ENCODE results near the gene PRR35.

The PRR35 gene

DNA sequence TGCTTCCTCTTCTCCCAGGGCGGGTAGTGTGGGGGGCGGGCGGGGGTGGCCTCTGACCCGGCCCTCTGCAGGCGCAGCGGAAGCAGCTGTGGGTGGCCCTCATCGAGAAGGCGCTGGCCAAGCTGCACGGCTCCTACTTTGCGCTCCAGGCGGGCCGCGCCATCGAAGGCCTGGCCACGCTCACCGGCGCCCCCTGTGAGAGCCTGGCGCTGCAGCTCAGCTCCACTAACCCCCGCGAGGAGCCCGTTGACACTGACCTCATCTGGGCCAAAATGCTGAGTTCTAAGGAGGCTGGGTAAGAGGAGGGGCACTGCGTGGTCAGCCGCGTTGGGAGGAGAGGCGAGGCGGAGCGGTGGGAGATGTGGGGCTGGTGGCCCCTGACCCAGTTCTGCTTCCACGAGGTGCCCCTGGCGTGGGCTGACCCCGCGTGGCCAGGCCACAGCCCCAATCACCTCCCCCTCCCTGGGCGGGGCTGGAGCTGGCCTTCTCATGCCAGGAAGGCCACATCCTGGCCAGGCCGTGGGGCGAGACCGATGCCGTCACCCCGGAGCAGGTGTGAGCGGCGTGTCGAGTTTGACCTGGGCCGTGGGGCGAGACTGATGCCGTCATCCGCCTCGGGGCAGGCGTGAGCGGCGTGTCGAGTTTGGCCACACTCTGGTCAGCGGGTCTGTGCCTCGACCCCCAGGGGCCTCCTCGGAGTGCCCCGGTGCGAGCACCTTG lies 10.5 kb upstream of the PRR35 start:
- no peak for DNase-seq (ENCODE audit: low spot score)

DNA sequence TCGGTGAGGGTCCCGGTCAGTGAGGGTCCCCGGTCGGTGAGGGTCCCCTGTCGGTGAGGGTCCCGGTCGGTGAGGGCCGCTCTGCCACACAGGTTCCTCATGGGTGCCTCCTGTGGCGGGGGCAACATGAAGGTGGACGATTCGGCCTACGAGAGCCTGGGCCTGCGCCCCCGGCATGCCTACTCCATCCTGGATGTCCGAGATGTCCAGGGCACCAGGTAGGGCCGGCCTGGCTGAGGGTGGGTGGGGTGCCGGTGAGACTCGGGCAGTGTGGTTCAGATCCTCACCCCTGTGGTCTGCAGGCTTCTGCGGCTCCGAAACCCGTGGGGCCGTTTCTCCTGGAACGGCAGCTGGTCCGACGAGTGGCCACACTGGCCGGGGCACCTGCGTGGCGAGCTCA lies 9.0 kb upstream of the PRR35 start:
- no peak for DNase-seq (ENCODE audit: low spot score)

DNA sequence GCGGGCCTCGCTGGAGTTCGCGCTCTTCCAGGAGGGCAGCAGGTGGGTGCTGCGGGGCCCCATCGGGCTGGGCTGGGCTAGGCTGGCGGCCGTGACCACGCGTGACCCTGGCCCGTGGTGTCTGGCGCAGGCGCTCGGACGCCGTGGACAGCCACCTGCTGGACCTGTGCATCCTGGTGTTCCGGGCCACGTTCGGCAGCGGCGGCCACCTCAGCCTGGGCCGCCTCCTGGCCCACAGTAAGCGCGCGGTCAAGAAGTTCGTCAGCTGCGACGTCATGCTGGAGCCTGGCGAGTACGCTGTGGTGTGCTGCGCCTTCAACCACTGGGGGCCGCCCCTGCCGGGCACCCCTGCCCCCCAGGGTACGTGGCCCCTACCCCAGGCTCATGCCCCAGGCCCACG lies 8.0 kb upstream of the PRR35 start:
- DNase-seq (ENCODE audit: low spot score): no peak

DNA sequence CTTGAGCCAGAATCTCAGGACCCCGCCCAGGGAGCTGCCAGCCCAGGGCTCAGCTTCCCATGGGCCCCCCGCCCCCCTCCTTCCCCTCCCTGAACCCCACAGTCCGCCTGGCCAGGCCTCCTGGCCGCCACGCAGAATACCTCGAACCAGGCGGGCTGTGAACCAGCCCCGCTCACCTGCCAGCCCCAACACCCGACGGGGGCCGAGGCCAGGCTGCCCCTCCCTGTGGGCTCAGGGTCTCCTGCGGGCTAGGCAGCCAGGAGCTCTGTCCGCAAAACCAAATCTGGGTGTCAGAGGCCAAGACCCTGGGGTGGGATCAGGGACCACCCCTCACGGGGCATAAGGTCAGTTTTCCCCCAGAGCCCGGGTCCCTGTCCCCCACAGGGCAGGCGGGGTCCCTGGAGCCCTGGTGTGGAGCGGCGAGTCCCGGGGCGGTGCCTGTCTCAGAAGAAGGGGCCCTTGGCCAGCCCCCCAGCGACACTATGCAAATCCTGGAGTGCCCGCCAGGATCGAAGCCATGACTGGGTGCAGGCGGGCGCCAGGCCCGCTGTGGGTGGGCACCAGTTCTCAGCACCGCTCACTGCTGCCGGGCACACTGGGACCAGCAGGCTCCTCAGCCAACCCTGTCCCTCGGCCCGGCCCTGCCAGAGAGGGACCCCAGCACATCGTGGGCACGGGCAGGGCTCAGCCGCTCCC lies 6.4 kb upstream of the PRR35 start:
- no peak for DNase-seq (ENCODE audit: low spot score)

DNA sequence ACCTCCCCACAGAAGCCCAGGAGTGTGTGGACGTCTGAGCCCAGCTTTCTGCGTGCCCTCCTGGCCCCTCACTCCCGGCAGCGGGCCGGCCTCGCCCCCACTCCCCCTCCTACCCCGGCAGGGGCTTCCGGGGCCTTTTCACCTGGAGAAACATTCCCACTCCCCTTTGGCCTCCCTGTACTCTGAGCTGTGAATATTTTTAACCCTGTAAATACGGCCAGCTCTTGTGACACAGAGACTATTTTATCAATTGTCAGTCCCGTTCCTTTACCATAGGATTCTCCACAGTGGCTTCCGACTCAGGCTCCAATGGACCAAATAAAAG lies 5.9 kb upstream of the PRR35 start:
- DNase-seq (ENCODE audit: low spot score): no peak

DNA sequence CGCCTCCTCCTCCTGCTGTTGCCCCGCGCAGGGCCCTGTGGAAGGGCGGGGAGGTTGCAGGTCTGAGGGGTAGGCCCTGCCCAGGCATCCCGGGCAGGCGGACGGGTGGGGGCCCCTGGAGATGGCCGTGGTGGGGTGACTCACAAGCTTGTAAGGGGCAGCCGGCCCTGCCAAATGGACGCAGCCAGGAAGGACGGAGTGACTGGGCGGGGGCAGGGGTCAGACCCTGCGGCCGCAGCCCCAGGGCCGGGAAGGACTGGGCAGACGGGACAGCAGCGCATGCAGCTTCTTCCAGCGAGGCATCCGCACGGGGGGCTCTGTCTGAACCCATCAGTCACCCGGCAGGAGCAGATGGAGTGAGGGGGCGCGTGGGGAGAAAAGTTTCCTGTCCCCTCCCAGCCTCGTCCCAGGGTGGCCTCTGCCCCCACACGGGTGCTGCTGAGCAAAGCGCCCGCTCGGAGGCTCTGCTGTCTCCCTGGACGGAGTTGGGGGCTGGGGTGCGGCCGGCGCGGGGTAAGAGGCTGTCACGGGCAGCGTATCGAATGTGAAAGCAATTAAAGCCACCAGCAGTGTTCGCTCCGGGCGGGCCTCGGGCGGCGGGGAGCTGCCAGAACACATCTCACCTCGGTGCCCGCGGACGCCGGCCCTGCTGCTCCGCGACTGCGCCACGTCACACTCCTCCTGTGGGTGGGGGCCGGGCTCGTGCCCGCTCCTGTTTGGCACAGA lies 5.4 kb upstream of the PRR35 start:
- peak; percentile 9 for DNase-seq (ENCODE audit: low spot score)

DNA sequence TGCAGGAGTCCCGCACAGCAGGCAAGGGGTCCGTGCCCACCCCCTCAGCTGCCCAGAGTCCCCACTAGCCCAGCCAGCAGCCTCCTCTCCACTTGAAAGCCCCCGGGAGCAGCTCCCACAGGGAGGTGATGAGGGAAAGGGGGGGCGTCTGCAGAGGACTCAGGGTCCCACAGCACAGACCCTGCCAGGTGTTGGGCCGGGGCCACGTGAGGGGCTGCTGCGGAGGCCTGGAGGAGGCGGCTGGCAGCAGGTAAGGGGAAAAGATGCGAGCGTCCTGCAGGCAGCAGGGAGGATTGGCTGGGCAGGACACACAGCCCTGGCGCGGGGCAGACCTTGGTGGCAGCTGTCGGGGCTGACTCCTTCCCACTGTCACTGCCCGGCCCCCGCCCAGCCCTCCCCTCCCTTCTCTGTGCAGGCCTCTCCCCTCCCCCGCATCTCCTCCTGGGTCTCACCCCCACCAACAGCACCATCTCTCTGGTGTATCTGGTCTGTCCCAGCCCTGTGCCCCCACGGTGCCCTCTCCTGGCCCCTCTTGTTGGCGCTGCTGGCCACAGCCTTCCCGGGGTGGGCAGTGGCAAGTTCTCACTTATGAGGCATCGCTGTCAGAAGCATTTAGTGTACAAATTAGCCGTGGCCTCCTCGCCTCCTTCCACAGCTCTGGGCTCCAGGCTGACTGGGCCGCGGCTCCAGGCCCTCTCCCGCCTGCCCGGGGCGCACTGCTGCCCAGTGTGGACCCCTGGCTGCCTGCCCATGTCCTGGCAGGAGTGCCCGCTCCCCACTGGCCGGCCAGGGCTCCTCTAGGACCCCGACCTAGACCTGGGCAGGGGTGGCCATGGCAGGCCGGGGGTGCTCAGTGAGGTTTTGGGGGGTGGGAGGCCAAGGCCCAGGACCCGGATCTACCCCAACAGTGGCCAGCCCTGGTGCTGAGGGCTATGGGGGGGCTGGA lies 4.4 kb upstream of the PRR35 start:
- no peak for DNase-seq (ENCODE audit: low spot score)

DNA sequence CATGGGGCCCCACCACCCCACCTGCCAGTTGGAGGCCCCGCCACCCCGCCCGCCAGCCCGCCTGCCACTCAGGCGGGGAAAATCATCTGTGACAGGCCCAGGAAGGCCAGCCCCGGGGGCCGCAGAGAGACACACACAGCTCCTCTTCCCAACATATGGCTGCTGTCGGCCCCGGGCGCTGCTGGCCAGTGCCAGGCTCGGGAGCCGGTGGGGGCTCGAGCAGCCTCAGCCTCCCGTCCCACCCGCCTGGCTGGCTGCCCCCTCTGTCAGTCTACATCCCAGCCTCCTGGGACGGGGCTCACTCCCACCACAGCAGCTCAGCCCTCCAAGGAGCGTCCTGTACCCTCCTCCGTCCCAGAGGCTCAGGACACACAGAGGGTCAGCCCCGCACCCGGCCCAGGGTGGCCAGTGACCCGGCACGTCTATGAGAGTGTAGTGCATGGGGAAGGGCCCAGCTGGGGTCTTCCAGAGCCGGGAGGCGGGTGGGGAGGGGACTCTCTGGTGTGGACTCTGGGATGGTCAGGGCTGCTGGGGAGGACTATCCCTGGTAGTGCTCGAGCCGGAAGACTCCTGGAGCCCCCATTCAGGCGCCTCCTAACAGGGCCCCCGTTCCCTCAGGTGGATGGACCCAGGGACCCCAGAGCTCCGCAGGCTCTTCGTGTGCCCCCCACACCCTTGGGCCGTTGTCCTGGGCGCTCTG lies 3.6 kb upstream of the PRR35 start:
- DNase-seq (ENCODE audit: low spot score): no peak

DNA sequence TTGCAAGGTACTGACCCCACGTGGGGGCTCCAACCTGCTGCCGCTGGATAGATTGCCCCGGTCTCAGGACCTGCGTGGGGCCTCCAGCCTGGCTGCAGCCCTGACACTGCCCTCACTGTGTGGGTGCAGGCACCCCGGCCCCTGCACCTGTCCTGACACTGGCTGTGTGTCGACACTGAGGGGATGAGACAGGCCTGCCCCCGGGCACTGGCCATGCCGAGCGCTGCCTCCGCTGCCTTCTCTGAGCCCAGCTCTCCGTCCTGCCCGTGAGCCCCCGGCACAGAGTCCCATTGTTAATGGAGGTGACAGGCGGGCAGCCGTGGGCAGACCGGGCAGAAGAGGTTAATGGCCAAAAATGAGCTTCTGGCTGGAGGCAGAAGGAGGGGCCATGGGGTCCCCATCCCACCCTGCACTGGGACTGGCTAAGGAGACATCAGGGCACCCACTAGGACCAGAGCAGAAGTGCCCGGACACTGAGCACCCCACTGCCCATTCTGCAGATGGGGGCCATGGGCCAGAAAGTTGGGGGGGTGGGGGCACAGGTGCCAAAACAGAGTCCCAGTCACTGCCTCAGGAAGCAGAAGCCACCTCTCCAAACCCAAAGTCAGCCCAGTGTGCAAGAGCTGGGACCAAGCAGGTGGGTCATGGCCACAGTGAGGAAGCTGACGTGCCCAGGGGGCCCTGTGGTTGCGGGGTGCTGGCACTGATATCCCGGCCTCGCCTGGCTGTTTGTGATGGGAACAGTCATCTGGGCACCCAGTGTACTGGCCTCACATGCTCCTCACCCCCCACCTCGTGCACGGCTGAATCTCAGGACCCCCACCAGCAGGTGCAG lies 2.5 kb upstream of the PRR35 start:
- no peak for DNase-seq (ENCODE audit: low spot score)

DNA sequence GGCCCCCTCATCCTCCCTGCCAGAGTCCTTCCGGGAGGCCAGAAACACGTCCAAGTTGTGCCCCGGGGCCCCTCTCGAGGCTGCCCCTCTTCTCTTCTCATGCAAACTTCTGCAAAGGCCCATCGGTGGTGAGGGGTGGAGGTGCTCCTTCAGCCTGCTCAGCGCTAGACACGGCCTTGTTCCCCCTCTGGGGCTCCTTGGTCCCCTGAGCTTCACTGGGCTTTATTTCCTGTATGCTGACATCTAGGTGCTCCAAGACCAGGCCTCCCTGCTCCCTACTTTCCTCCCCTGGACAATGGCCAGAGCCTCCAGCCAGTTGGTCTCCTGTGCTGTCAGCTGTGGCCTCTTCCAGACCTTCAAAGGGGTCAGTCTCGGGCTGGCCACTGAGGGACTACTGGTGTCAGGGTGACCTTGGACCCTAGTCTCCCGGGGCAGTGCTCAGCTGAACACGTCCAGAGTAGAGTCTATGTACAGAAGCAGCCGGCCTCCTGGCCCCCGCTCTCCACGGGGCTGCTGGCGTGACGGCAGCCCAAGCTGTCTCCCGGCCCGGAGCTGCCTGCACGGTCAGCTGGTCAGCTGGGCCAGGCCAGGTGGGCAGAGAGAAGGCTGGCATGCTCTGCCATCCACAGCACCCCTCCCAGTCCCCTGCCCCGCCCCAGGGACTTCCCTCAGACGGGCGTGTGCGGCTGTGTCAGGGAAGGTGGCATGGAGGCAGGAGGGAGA lies 1.7 kb upstream of the PRR35 start:
- peak; percentile 19 for DNase-seq (ENCODE audit: low spot score)

DNA sequence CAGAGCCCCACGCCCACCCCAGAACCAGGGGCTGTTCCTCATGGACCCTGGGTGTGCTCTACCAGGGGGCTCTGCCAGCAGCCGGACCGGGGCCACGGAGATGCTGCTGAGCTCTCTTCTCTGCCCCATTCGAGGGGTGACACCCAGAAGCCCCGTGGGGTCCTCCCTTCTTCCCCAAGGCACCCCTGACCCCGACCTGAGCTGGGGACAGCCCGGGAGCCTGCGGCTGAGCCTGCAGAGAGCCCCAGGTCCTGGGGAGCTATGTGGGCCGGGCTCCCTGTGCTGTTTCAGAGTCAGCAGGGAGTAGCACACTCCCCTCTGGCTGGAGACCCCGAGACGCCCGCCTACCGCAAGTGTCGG lies 1.2 kb upstream of the PRR35 start:
- no peak for DNase-seq (ENCODE audit: low spot score)

DNA sequence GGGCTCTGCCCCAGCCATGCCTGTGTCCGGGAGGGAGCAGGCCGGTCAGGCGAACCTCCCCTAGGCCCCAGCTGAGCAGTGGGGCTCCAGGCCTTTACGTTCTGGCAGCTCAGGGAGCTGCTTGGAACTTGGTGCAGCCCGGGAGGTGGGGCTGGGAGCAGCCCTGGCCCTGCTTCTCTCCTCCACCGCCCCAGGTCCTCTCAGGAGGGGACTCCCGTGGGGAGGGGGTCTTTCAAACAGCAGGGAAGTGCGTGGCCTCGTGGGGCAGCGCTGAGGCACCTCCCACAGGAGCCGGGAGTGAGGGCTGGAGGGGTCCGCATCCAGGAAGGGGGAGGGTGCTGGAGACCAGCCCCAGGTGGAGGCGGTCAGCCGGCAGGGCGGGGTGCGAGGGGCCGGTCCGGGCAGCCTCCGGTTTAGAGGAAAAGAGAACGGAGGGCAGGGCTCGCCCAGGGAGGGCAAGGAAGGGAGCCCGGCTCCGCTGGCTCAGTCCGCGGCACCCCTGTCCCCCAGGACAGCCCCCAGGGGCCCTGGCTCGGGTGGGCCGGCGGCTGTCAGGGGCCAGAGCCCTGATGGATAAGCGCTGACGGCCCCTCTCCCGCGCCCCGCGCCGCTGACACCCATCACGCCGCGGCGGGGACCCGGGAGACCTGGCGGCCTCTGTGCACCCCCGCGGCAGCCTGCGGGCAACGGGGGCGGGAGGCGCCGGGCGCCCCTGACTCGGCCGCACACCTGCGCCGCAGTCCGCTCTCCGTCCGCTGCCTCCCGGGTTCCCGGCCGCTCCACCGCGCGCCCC lies 587 bp upstream of the PRR35 start:
- DNase-seq (ENCODE audit: low spot score): no peak

DNA sequence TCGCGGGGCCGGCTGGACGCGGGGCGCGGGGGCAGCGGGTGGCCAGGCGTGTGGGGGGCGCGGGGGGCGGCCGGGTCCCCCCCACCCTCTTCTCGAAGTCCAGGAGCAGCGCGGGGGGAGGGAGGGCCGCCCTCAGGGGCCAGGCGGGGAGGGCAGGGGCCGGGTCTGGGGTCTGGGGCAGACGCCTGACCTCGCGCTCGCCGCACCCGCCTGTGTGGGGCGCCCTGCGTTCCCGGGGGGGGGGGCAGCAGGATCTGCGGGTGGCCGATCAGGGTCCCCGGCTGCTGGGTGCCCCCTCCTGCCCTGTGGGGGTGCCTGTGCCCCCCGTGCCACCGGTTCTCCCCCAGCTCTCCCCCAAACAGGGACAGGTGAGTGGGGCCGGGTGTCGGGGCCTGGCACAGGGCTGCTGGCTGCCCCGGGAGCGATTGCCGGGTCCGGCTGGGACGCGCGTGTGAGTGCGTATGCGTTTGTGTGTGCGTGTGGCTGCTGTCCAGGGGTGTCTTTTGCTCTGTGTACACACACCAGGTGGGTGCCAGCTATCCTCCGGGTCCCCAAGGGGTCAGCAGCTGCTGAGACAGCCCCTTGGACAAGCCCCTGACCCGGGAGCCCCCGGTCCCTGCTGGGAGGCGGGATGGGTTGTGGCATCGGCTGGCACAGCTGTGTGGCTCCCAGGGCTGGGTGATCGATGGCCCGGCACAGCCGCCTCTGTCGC lies 663 bp downstream of the PRR35 start:
- DNase-seq (ENCODE audit: low spot score): no peak

DNA sequence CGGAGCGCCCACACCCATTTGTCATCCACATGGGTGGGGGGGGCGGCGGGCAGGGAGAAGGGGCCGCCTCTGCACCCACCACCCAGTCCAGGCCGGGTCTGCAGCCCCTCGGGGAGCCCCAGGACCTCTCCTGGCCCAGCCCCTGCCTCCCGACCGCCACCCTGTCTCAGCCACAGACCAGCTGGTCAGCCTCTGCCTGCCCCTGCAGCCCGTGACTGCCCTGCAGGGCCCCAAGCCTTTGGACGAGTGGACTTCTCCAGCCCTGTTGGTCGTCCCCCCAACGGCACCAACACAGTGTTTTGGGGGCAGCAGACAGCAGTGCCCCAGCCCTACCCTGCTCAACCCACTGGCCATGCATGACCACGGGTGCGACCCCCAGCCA lies 1.2 kb downstream of the PRR35 start:
- no peak for DNase-seq (ENCODE audit: low spot score)

DNA sequence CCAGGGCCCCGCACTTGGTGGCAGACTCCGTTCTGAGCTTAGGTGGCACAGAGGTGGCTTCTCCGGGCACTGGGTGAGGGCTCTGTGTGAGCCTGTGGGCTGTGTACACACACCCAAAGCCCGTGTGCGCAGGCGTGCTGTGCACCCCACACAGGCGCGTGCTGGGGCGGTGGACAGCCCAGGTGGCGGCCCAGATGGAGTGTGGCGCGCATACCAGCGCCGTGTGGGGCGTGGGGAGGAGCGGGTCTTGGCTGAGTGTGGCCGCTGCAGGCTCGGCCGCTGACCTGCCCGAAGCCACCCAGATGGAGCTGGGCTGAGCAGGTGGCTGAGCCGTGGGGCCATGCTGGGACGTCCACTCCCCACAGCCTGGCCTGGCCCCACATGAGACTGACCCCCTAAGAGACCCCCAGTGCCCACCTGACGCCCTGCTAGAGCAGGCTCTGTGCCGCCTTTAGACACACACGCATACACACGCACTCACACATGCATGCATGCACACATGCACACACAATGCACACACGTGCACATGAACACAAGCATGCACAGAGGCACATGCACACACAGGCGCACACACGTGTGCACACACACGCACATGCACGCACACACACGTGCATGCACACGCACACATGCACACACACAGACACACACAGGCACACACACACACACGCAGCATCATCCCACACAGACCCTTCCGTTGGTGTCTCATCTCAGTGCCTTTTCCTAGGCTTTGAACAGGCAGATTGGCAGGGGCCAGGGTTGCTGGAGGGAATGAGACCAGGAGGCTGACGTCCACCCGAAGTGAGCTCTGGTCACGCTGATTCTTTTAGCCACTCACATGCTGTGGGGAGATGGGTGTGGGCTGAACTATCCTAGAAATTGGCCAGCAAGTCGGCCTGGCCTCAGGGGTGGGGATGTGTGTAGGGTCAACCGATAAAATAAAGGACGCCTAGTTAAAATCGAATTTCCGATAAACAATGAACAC lies 2.1 kb downstream of the PRR35 start:
- no peak for DNase-seq (ENCODE audit: low spot score)

DNA sequence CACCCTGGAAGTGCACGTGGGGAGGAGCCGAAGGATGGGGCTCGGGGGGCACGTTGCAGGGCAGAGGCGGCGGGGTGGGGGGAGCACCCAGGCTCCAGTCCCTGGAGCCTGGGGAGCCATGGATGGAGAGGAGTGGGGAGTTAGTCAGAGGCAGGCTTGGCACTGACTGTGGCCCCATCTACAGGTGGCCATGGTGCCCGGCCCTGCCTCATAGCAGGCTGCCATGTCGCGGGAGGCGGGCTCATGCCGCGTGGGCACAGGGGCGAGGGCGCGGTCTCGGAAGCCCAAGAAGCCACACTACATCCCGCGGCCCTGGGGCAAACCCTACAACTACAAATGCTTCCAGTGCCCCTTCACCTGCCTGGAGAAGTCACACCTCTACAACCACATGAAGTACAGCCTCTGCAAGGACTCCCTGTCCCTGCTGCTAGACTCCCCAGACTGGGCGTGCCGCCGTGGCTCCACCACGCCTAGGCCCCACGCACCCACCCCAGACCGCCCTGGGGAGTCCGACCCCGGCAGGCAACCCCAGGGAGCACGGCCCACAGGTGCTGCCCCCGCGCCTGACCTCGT lies 3.0 kb downstream of the PRR35 start:
- no peak for DNase-seq (ENCODE audit: low spot score)
